GM21786 (cell line): ENCODE data around the gene PTGIS.

Experiments
- ATAC-seq: cut with Tn5 transposase; IDR thresholded peaks from one replicate; pipeline ENCODE4 v1.9.1; 2021; ENCODE audit not compliant: unreplicated experiment

The PTGIS gene

DNA sequence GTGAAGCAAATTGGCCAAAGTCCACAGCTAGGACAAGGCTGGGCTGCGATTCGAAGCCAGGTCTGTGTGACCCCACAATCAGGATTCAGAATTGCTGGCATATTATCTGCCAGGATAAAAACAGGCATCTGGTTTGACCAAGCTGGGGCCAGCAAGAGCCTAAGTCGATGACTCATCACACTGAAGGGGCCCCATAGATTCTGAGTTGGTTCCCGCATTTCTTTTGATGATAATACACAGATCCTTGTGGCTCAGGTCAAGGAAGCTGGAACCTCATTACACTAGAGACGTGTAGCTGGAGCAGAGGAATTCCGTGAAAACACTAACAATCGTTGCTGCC, 92.0 kb downstream of the PTGIS start:
- no peak for ATAC-seq

DNA sequence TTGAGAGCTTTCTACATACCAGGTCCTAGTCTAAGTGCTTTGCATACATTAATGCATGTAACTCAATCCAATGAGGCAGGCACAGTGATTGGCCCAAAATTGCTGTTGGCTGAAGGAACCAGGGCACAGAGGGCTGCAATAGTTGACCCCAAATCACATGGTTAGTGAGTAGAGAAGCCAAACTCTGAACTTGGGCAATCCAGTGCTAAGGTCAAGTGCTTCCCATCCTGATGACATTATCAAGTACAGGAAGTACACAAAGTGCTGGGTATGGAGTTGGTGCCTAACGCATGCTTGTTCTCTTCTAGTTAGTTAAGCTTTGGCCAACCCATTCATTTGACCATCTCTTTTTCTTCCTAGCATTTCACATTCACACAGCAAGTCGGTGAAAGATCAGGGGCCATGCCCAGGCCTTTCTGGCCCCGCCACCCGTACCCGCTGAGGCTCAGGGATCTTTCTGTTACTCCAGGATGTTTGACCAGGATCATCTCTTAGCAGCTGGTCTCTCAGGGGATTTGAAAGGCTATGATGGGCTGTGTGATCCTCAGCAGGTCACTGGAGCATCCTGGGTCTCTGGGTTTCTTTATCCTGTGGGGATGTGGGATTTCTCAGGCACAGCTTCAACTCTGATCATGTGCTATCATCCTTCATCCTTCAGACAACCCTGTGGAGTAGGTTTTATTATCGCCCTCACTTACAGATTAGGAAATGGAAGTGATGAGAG, 92.5 kb downstream of the PTGIS start:
- ATAC-seq = no peak

GRCh38 chr20:49471397-49471796, 96.5 kb downstream of the PTGIS start:
- ATAC-seq = no peak

- no peak for ATAC-seq
These were observed 97.0 kb downstream of the PTGIS start for GRCh38 chr20:49470922-49471321.

- ATAC-seq = no peak
These were observed 98.9 kb downstream of the PTGIS start for GRCh38 chr20:49469060-49469459.

DNA sequence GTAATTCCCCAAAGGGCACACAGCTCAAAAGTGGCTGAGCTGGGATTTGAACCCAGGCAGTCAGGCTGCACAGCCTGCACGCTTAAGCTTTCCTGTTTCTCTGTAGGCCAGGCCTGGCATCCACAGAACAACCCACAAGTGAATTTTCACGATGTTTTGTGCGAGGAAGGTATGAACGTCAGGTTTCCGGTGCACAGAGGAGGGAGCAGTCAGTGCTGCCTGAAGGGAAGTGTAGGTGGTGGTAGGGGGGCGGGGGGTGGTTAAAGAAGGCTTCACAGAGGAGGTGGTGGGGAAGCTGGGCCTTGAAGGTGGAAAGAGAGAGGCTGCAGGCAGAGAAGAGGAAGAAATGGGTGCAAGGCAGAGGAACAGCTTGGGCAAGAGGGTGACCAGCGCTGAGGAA, 99.5 kb downstream of the PTGIS start:
- no peak for ATAC-seq

GRCh38 chr20:49466114-49466912, 101.6 kb downstream of the PTGIS start:
- no peak for ATAC-seq

- ATAC-seq = no peak
These were observed 103.4 kb downstream of the PTGIS start for GRCh38 chr20:49464556-49464955.

DNA sequence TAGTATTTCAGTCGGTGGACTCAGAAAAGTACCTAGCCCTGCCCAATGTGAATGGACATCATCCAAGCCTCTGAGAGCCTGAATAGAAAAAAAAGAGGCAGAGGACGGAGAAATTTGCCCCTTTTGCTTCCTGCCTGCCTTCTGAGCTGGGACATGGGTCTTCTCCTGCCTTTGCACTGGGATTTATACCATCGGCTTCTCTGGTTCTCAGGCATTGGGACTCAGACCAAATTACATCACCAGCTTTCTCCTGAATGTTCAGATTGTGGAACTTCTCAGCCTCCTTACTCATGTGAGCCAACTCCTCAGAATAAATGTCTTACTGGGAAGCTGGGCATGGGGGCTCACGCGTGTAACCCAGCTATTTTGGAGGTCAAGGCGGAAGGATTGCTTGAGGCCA, 105.3 kb downstream of the PTGIS start:
- no peak for ATAC-seq

DNA sequence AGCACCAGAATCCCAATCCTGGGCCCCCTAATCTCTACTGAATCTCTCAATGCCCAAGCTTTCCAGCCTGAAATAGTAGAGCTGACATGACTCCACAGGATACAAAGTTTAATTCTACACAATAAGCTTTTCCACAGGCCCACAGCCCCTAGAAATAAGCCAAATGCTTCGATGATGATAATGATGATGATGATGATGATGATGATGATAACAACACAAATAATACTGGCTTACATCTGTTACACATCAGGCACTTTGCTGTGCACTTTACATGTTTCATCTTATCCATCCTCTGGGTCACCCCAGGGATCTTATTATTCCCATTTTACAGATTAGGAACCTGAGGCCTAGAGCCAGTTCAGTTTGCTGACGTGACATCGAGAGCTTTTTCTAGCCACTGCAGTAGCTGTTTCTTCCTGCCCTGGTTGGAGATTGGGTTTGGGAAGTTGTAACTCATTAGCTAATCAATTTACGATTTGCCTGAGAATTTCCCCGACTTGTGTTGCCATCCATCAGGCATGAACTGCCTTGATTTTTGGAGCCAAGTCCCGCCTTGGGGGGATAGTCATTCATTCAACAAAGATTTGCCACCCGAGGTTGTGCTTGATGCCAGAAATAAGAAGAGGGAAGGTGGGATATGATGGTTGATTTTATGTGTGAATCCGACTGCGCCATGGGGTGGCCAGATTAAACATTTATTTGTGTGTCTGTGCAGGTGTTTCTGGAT, 105.9 kb downstream of the PTGIS start:
- no peak for ATAC-seq

DNA sequence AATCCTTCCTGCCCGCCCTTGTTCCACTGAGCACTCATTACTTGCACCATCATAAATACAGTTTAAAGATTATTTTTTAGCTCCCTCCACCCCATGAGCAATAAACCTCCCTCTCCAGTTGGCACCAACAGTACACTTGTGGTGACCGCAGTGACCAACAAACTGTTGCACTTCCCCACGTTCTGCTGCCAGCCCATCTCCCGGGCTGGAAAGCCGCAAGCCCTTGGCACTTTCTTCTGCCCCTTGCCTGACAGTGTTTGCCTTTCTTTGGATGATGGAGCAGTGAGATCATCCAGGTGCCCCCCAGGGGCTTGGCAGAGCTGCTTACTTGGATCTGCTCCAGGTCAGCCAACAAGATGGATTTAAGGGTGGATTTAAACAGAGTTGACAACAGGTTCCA, 107.0 kb downstream of the PTGIS start:
- no peak for ATAC-seq

DNA sequence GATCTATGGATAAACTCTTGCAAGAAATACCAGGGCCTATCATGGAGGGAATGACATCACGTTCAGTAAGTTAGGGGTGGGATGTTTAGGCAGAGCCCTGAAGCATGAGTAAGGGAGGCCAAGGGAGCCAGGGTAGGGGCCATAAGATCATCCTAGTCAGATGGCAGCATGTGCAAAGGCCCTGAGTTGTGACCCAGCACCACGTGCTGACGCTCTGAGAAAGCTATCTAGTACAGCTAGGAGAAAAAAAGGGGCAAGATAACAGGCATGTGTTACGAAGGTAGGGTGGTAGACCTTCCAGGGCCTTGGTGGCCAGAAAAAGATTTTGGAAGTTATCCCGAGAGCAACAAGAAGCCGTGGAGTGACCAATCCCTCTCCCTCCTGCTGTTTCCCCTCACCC, 107.8 kb downstream of the PTGIS start:
- no peak for ATAC-seq

- no peak for ATAC-seq
These were observed 108.3 kb downstream of the PTGIS start for GRCh38 chr20:49459684-49460083.

- ATAC-seq = no peak
These were observed 110.5 kb downstream of the PTGIS start for GRCh38 chr20:49457444-49457843.

GRCh38 chr20:49456646-49457045, 111.3 kb downstream of the PTGIS start:
- ATAC-seq = no peak

DNA sequence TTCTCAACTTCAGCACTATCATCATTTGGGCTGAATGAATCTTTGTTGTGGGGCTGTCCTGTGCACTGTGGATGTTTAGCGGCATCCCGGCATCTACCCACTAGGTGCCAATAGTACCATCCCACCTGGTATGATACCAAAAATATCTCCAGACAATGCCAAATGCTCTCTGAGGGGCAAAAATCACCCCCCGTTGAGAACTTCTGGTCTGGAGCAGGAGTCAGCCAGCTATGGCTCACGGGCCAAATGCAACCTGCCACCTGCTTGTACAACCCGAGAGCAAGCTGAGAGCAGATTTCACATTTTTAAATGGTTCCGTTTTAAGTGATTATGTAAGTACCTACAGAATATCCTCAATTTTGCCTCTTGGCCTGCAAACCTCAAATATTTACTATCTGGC, 112.2 kb downstream of the PTGIS start:
- ATAC-seq = no peak
